ENCODE results near the gene TPRN. TPM values are rescaled to one million over a fixed set of nuclear protein-coding genes. Genes with fewer than 3 reads are reported as not detected.
A peak's percentile ranks its signal among the peaks of the same experiment; 100 is the strongest.
"Not testable (repeated sequence)": the region's sequence is repeated elsewhere in the genome, so short reads cannot be mapped to it uniquely, and the experiment has no call there.

Gene TPRN
- total RNA-seq, 1 experiment from 2014 or later = 24.9 TPM

GRCh38 chr9:137240841-137241489 lies 40.4 kb upstream of the TPRN start, which contains the start of gene TUBB4B (continued):
- peak; percentile 87 for TF ChIP-seq YY1 (IDR thresholded peaks at IDR 0.05; ENCODE audit: extremely low read depth, insufficient replicate concordance, low read depth, low read length)

GRCh38 chr9:137240318-137240840 lies 39.8 kb upstream of the TPRN start:
- peaks cover 11 to 21% of the 10 kb centered on the region in 2 experiments for H3K36me3 ChIP-seq (ENCODE audit: control insufficient read depth in 1 of 2, insufficient read depth in 2 of 2, low read length in 2 of 2)
- peak overlapping the region; percentile 79 for H3K4me2 ChIP-seq (ENCODE audit: low read length)
- intact Hi-C loops (cut with micrococcal nuclease) = no loop called here
- peak overlapping the region; percentile 69 to 73 for H3K4me3 ChIP-seq (replicated peaks in 1 of 2; ENCODE audit: low read depth in 1 of 2, low read length in 2 of 2)
- DNase-seq (ENCODE audit: low read depth, low spot score) = no peak
- peak; percentile 37 for ATAC-seq
- H3K9me3 ChIP-seq (ENCODE audit: control insufficient read depth in 1 of 2, insufficient read depth in 1 of 2, low read depth in 1 of 2, low read length in 2 of 2) = no peaks in the 10 kb centered on the region
- peak overlapping the region; percentile 97 for H3K9ac ChIP-seq (ENCODE audit: low read length)
- BruUV-seq (replicated peaks) = no TSS peak
- TF ChIP-seq EGR1 (IDR thresholded peaks at IDR 0.05; ENCODE audit: low read depth) (no peak), YY1 (IDR thresholded peaks at IDR 0.05; ENCODE audit: extremely low read depth, insufficient replicate concordance, low read depth, low read length) (peak; percentile 25), POLR2AphosphoS5 (IDR thresholded peaks at IDR 0.05; ENCODE audit: low read depth, low read length) (peak; percentile 64), ZFX (IDR thresholded peaks at IDR 0.05) (peak; percentile 97), POLR2A (IDR thresholded peaks at IDR 0.05; ENCODE audit: borderline replicate concordance, extremely low read depth, insufficient read depth, insufficient read length) (peak; percentile 64), MAX (IDR thresholded peaks at IDR 0.05) (no peak)
- POLR2A ChIA-PET = interaction anchor here (0.6 to 1.9 kb wide), 30 partner anchors 9 to 292 kb away, joined by 3 to 39 read pairs (median 5); partner anchors contain the start of genes ANAPC2, DPP7, ENTPD2 and ENTPD8
- peaks cover 31 to 61% of the 10 kb centered on the region in 2 experiments for H3K4me1 ChIP-seq (ENCODE audit: control insufficient read depth in 1 of 2, insufficient read depth in 2 of 2, low read length in 2 of 2)
- H3K79me2 ChIP-seq (ENCODE audit: insufficient read depth, low read length) = peaks cover 40% of the 10 kb centered on the region
- RAD21 ChIA-PET (ENCODE audit: low non-redundant PET in 1 of 2, low total read pairs in 2 of 2, uncharacterized antibody in 2 of 2, unreplicated experiment in 2 of 2) = no interaction called here
- CTCF ChIA-PET = interaction anchor here (1.0 to 1.9 kb wide), 5 partner anchors 14 to 211 kb away, joined by 3 to 10 read pairs (median 5); partner anchors contain the start of gene MAN1B1
- peaks cover 21% of the 10 kb centered on the region; the same call in 1 of the 2 replicates for H4K20me1 ChIP-seq (ENCODE audit: insufficient read depth)
- H3K27ac ChIP-seq (ENCODE audit: low read depth, low read length) = peak overlapping the region; percentile 100
- no peak overlapping the region for H2AFZ ChIP-seq (ENCODE audit: low read depth, low read length, poor library complexity, severe bottlenecking)
- no peaks in the 10 kb centered on the region for H3K27me3 ChIP-seq (ENCODE audit: insufficient read depth, low read length)
- H3K9me2 ChIP-seq (ENCODE audit: insufficient read depth) = no peaks in the 10 kb centered on the region

DNA sequence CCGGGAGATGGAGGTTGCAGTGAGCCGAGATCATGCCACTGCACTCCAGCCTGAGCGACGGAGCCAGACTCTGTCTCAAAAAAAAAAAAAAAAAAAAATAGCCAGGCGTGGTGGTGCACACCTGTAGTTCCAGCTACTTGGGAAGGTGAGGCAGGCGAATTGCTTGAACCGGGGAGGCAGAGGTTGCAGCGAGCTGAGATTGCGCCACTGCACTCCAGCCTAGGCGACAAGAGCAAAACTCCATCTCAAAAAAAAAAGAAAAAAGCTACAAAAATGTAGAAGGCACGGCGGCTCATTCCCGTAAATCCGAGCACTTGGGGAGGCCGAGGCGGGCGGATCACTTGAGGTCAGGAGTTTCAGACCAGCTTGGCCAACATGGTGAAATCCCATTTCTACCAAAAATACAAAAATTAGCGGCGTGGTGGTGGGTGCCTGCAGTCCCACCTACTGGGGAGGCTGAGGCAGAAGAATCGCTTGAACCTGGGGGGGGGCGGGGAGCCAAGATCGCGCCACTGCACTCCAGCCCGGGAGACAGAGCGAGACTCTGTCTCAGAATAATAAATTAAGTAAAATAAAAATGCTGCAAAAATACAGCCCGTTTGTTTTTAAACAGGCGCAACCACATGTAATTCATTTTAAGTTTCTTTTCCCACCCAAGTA lies 39.1 kb upstream of the TPRN start:
- Histone ChIP-seq H4K20me1 (ENCODE audit: insufficient read depth) (peaks cover 21% of the 10 kb centered on the region; the same call in 1 of the 2 replicates), H3K4me1 (ENCODE audit: control insufficient read depth in 1 of 2, insufficient read depth in 2 of 2, low read length in 2 of 2) (peaks cover 31 to 61% of the 10 kb centered on the region in 2 experiments), H3K36me3 (ENCODE audit: control insufficient read depth in 1 of 2, insufficient read depth in 2 of 2, low read length in 2 of 2) (peaks cover 11 to 21% of the 10 kb centered on the region in 2 experiments), H3K79me2 (ENCODE audit: insufficient read depth, low read length) (peaks cover 40% of the 10 kb centered on the region), H3K4me3 (replicated peaks in 1 of 2; ENCODE audit: low read depth in 1 of 2, low read length in 2 of 2) (peak overlapping the region; percentile 69 to 73), H3K4me2 (ENCODE audit: low read length) (peak overlapping the region; percentile 79), H3K9ac (ENCODE audit: low read length) (peak overlapping the region; percentile 97), H3K27ac (ENCODE audit: low read depth, low read length) (peak overlapping the region; percentile 100)
- DNase-seq (ENCODE audit: low read depth, low spot score); intact Hi-C loops (cut with micrococcal nuclease); H3K27me3 ChIP-seq (ENCODE audit: insufficient read depth, low read length); H3K9me3 ChIP-seq (ENCODE audit: control insufficient read depth in 1 of 2, insufficient read depth in 1 of 2, low read depth in 1 of 2, low read length in 2 of 2); H2AFZ ChIP-seq (ENCODE audit: low read depth, low read length, poor library complexity, severe bottlenecking); H3K9me2 ChIP-seq (ENCODE audit: insufficient read depth); ATAC-seq: not testable (repeated sequence)
- CTCF ChIA-PET = interaction anchor here (1.9 kb wide), 1 partner anchor 210 kb away, joined by 4 read pairs; no protein-coding TSS in a partner anchor
- TSS peak; percentile 71 for BruUV-seq (replicated peaks)
- POLR2A ChIA-PET = interaction anchor here (0.7 to 1.9 kb wide), 12 partner anchors 10 to 169 kb away, joined by 3 to 39 read pairs (median 5); partner anchors contain the start of genes NELFB, NRARP, RNF224 and SAPCD2
- RAD21 ChIA-PET (ENCODE audit: low non-redundant PET in 1 of 2, low total read pairs in 2 of 2, uncharacterized antibody in 2 of 2, unreplicated experiment in 2 of 2) = interaction anchor here in 1 of 2 experiments (0.7 kb wide), 1 partner anchor 13 kb away, joined by 3 read pairs; the partner anchor contains the start of gene RNF224
